Peyer's patch (tissue), 4 donors: ENCODE results near the gene SMIM12.

ENCODE experiments used
- POLR2A ChIP-seq, 2 donors: fragments of 450-650 bp; IDR thresholded peaks; one replicate each; pipeline ENCODE4 v1.5.1; 2017; ENCODE audit warnings: antibody characterized with exemption in 2 of 2, mild to moderate bottlenecking in 2 of 2, moderate library complexity in 2 of 2
- TF ChIP-seq, protein P1 (sequence below), 6 experiments: fragments of 450-650 bp in 4 of 6; fragments of 200-600 bp in 2 of 6; sonication (generic) in 1 of 6; IDR thresholded peaks; one replicate each; pipeline ENCODE4 v1.5.1; 2017 to 2019; ENCODE audit warnings: antibody characterized with exemption in 6 of 6, mild to moderate bottlenecking in 3 of 6, moderate library complexity in 1 of 6

DNA sequence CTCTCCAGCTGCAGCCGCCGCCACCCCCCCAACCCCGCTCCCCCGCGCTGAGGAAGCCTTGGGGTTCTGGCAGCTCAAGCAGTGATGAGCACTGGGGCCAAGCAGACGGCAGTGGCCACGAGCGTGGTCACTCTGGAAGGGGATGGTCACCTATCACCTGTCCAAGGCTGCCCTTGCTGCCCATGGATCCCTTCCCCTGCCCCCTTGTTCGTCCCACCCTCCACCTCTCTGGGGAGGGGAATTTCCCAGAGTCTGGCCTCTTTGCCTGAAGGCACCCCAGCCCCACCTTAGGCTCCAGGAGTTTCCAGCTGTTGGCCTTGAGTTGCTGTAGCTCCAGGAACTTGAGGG lies 7.2 kb upstream of the SMIM12 start:
- TF ChIP-seq, protein P1, sequence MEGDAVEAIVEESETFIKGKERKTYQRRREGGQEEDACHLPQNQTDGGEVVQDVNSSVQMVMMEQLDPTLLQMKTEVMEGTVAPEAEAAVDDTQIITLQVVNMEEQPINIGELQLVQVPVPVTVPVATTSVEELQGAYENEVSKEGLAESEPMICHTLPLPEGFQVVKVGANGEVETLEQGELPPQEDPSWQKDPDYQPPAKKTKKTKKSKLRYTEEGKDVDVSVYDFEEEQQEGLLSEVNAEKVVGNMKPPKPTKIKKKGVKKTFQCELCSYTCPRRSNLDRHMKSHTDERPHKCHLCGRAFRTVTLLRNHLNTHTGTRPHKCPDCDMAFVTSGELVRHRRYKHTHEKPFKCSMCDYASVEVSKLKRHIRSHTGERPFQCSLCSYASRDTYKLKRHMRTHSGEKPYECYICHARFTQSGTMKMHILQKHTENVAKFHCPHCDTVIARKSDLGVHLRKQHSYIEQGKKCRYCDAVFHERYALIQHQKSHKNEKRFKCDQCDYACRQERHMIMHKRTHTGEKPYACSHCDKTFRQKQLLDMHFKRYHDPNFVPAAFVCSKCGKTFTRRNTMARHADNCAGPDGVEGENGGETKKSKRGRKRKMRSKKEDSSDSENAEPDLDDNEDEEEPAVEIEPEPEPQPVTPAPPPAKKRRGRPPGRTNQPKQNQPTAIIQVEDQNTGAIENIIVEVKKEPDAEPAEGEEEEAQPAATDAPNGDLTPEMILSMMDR (IDR thresholded peaks at IDR 0.05) = no peak
- TF ChIP-seq POLR2A (IDR thresholded peaks at IDR 0.05) = no peak
